GM23338 (cell line): ENCODE data around the gene GEN1. TPM values are rescaled to one million over a fixed set of nuclear protein-coding genes. Genes with fewer than 3 reads are reported as not detected.

Experiments
- ATAC-seq: fragments of 200-7000 bp; cut with Tn5 transposase; 3 replicates; pipeline ENCODE4 v1.9.1; 2020
- DNase-seq: peaks from one replicate; pipeline ENCODE4 v3.0.0-alpha.2; 2015; ENCODE audit warnings: low spot score
- H2AFZ ChIP-seq: fragments of 200-600 bp; sonication (generic); 2 replicates; pipeline ENCODE4 v1.8.0; 2016; ENCODE audit warnings: antibody characterized with exemption, mild to moderate bottlenecking, moderate library complexity
- H3F3A ChIP-seq: fragments of 200-600 bp; sonication (generic); replicated peaks from 2 replicates; pipeline ENCODE4 v1.8.0; 2017; ENCODE audit warnings: antibody characterized with exemption, mixed run types, low read depth
- H3K27ac ChIP-seq: fragments of 200-600 bp; sonication (generic); 2 replicates; pipeline ENCODE4 v1.6.1; 2016; ENCODE audit warnings: low read depth
- H3K27me3 ChIP-seq: fragments of 200-600 bp; sonication (generic); 2 replicates; pipeline ENCODE4 v1.8.0; 2016; ENCODE audit warnings: mild to moderate bottlenecking, mixed run types, moderate library complexity; ENCODE audit not compliant: insufficient read depth
- H3K36me3 ChIP-seq: fragments of 200-600 bp; sonication (generic); 2 replicates; pipeline ENCODE4 v1.8.0; 2016; ENCODE audit warnings: mild to moderate bottlenecking; ENCODE audit not compliant: insufficient read depth
- H3K4me1 ChIP-seq: fragments of 200-600 bp; sonication (generic); 2 replicates; pipeline ENCODE4 v1.8.0; 2016; ENCODE audit warnings: mild to moderate bottlenecking, moderate library complexity; ENCODE audit not compliant: insufficient read depth
- H3K4me2 ChIP-seq: fragments of 200-600 bp; sonication (generic); 2 replicates; pipeline ENCODE4 v1.7.1; 2017; ENCODE audit warnings: mixed run types
- H3K4me3 ChIP-seq: fragments of 200-600 bp; sonication (generic); 2 replicates; pipeline ENCODE4 v1.6.1; 2016; ENCODE audit warnings: mixed run types
- H3K79me2 ChIP-seq: fragments of 200-600 bp; sonication (generic); replicated peaks from 2 replicates; pipeline ENCODE4 v1.8.0; 2017; ENCODE audit warnings: mild to moderate bottlenecking; ENCODE audit not compliant: insufficient read depth
- H3K9me2 ChIP-seq: fragments of 200-600 bp; sonication (generic); 2 replicates; pipeline ENCODE4 v1.8.0; 2017; ENCODE audit not compliant: insufficient read depth
- H4K20me1 ChIP-seq: fragments of 200-600 bp; sonication (generic); replicated peaks from 2 replicates; pipeline ENCODE4 v1.8.0; 2017; ENCODE audit warnings: mild to moderate bottlenecking; ENCODE audit not compliant: insufficient read depth
- H3K27ac Mint-ChIP-seq: 2 replicates; pipeline ENCODE4 v1.8.0; 2020; ENCODE audit warnings: inconsistent platforms, mild to moderate bottlenecking, moderate library complexity, mixed read lengths
- H3K27me3 Mint-ChIP-seq: 3 replicates; pipeline ENCODE4 v1.8.0; 2022; ENCODE audit warnings: low read depth, mild to moderate bottlenecking, moderate library complexity, mixed read lengths, inconsistent platforms; ENCODE audit not compliant: insufficient read depth, poor library complexity
- H3K36me3 Mint-ChIP-seq: 3 replicates; pipeline ENCODE4 v1.8.0; 2021; ENCODE audit warnings: low read depth, mild to moderate bottlenecking, inconsistent platforms, moderate library complexity, mixed read lengths
- H3K4me1 Mint-ChIP-seq: 3 replicates; pipeline ENCODE4 v1.8.0; 2020; ENCODE audit warnings: mild to moderate bottlenecking, inconsistent platforms, mixed read lengths
- H3K4me3 Mint-ChIP-seq: 3 replicates; pipeline ENCODE4 v1.8.0; 2021; ENCODE audit warnings: moderate library complexity, mild to moderate bottlenecking, inconsistent platforms, mixed read lengths
- H3K9me3 Mint-ChIP-seq: 3 replicates; pipeline ENCODE4 v1.8.0; 2020; ENCODE audit warnings: moderate library complexity, mild to moderate bottlenecking, inconsistent platforms, mixed read lengths
- CREB1 ChIP-seq: fragments of 250-450 bp; sonication (Bioruptor Pico); IDR thresholded peaks from 2 replicates; pipeline ENCODE4 v1.5.0; 2020; ENCODE audit warnings: low read depth, mild to moderate bottlenecking, moderate library complexity
- EZH2 ChIP-seq: fragments of 200-600 bp; sonication (generic); IDR thresholded peaks from one replicate; pipeline ENCODE4 v1.8.0; 2017; ENCODE audit warnings: antibody characterized with exemption, mild to moderate bottlenecking, low read depth; ENCODE audit not compliant: unreplicated experiment
- EZH2phosphoT487 ChIP-seq: fragments of 200-600 bp; sonication (generic); IDR thresholded peaks from one replicate; pipeline ENCODE4 v1.8.1; 2018; ENCODE audit warnings: antibody characterized with exemption; ENCODE audit not compliant: unreplicated experiment
- JUNB ChIP-seq: IDR thresholded peaks from one replicate; pipeline ENCODE4 v1.6.1; 2016; ENCODE audit warnings: antibody characterized with exemption; ENCODE audit not compliant: unreplicated experiment
- NANOG ChIP-seq: IDR thresholded peaks from 2 replicates; pipeline ENCODE4 v1.6.1; 2016; ENCODE audit warnings: antibody characterized with exemption, borderline replicate concordance
- POLR2AphosphoS5 ChIP-seq: IDR thresholded peaks from 2 replicates; pipeline ENCODE4 v1.6.1; 2016; ENCODE audit warnings: antibody characterized with exemption, low read depth
- STAT1 ChIP-seq: IDR thresholded peaks from one replicate; pipeline ENCODE4 v1.6.1; 2016; ENCODE audit warnings: antibody characterized with exemption; ENCODE audit not compliant: unreplicated experiment
- ZNF114 ChIP-seq: fragments of 250-450 bp; sonication (Bioruptor Pico); IDR thresholded peaks from 2 replicates; pipeline ENCODE4 v1.5.0; 2020; ENCODE audit warnings: mild to moderate bottlenecking, moderate library complexity
- ZNF331 ChIP-seq: fragments of 250-450 bp; sonication (Bioruptor Pico); IDR thresholded peaks from 2 replicates; pipeline ENCODE4 v1.5.0; 2020; ENCODE audit warnings: low read depth, mild to moderate bottlenecking, moderate library complexity
- polyA plus RNA-seq: library from polyadenylated mRNA; unstranded; fragments of >200 nt; fragmentation: Nextera tagmentation; extraction: Ambion mirVana; gene quantifications from 2 replicates; pipeline ENCODE4 v1.2.1, GENCODE V29; 2016
- total RNA-seq: library from RNA; depleted of rRNA; stranded (reverse); fragments of >200 nt; shearing (Covaris generic); gene quantifications from 2 replicates; pipeline ENCODE4 v1.2.3, GENCODE V29; 2014
- TF ChIP-seq, protein P1 (sequence below): fragments of 250-450 bp; sonication (Bioruptor Pico); IDR thresholded peaks from 2 replicates; pipeline ENCODE4 v1.5.0; 2020; ENCODE audit warnings: mild to moderate bottlenecking, moderate library complexity
- TF ChIP-seq, protein P2 (sequence below): IDR thresholded peaks from 2 replicates; pipeline ENCODE4 v1.6.1; 2016; ENCODE audit warnings: antibody characterized with exemption
- TF ChIP-seq, protein P3 (sequence below): IDR thresholded peaks from one replicate; pipeline ENCODE4 v1.6.1; 2018; ENCODE audit warnings: antibody characterized with exemption; ENCODE audit not compliant: unreplicated experiment
- TF ChIP-seq, protein P4 (sequence below), 2 experiments: fragments of 200-600 bp in 1 of 2; sonication (generic) in 1 of 2; conservative IDR thresholded peaks; 2 replicates each; pipeline versions ENCODE4 v1.5.1 to v1.6.1; 2016 to 2017; ENCODE audit warnings: antibody characterized with exemption in 2 of 2, low read depth in 2 of 2, mild to moderate bottlenecking in 2 of 2, moderate library complexity in 1 of 2

GEN1 gene
- total and polyA plus RNA-seq, 2 experiments from 2014 or later, result 14.2 to 43.3 TPM

DNA sequence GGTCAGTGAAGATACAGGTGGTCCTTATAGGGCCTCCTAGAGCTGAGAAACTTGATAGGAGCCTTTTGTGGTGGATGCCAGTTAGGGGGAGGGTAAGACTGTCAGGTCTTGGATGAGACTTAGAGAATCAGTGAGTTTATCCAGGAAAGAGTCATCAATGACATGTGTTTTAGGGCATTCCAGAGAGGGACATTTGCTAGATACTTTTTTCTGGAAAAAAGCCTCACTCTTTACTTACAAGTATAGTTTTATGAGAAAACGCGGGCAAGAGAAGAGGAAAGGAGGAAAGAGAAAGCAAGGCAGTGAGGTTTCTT lies 37.8 kb downstream of the GEN1 start:
- no peaks in the 10 kb centered on the region for H3K9me2 ChIP-seq
- Mint-ChIP-seq H3K27ac (no peak overlapping the region), H3K36me3 (no peaks in the 10 kb centered on the region), H3K4me3 (no peak overlapping the region), H3K9me3 (no peaks in the 10 kb centered on the region), H3K27me3 (peaks cover 2% of the 10 kb centered on the region), H3K4me1 (peaks cover 5% of the 10 kb centered on the region)
- H3F3A ChIP-seq, result no peaks in the 10 kb centered on the region
- H4K20me1 ChIP-seq, result no peaks in the 10 kb centered on the region
- ATAC-seq, result no peak
- H3K4me2 ChIP-seq, result no peak overlapping the region
- H2AFZ ChIP-seq, result no peak overlapping the region
- H3K36me3 ChIP-seq, result no peaks in the 10 kb centered on the region
- no peak overlapping the region for H3K4me3 ChIP-seq
- DNase-seq, result no peak
- H3K79me2 ChIP-seq, result no peaks in the 10 kb centered on the region
- no peaks in the 10 kb centered on the region for H3K4me1 ChIP-seq
- no peaks in the 10 kb centered on the region for H3K27me3 ChIP-seq
- no peak overlapping the region for H3K27ac ChIP-seq
- TF ChIP-seq EZH2 (no peak), EZH2phosphoT487 (no peak), JUNB (no peak), ZNF114 (CRISPR knock-in tag) (no peak), STAT1 (no peak), NANOG (no peak), ZNF331 (CRISPR knock-in tag) (no peak), POLR2AphosphoS5 (no peak), CREB1 (CRISPR knock-in tag) (no peak)
- TF ChIP-seq, protein P1, sequence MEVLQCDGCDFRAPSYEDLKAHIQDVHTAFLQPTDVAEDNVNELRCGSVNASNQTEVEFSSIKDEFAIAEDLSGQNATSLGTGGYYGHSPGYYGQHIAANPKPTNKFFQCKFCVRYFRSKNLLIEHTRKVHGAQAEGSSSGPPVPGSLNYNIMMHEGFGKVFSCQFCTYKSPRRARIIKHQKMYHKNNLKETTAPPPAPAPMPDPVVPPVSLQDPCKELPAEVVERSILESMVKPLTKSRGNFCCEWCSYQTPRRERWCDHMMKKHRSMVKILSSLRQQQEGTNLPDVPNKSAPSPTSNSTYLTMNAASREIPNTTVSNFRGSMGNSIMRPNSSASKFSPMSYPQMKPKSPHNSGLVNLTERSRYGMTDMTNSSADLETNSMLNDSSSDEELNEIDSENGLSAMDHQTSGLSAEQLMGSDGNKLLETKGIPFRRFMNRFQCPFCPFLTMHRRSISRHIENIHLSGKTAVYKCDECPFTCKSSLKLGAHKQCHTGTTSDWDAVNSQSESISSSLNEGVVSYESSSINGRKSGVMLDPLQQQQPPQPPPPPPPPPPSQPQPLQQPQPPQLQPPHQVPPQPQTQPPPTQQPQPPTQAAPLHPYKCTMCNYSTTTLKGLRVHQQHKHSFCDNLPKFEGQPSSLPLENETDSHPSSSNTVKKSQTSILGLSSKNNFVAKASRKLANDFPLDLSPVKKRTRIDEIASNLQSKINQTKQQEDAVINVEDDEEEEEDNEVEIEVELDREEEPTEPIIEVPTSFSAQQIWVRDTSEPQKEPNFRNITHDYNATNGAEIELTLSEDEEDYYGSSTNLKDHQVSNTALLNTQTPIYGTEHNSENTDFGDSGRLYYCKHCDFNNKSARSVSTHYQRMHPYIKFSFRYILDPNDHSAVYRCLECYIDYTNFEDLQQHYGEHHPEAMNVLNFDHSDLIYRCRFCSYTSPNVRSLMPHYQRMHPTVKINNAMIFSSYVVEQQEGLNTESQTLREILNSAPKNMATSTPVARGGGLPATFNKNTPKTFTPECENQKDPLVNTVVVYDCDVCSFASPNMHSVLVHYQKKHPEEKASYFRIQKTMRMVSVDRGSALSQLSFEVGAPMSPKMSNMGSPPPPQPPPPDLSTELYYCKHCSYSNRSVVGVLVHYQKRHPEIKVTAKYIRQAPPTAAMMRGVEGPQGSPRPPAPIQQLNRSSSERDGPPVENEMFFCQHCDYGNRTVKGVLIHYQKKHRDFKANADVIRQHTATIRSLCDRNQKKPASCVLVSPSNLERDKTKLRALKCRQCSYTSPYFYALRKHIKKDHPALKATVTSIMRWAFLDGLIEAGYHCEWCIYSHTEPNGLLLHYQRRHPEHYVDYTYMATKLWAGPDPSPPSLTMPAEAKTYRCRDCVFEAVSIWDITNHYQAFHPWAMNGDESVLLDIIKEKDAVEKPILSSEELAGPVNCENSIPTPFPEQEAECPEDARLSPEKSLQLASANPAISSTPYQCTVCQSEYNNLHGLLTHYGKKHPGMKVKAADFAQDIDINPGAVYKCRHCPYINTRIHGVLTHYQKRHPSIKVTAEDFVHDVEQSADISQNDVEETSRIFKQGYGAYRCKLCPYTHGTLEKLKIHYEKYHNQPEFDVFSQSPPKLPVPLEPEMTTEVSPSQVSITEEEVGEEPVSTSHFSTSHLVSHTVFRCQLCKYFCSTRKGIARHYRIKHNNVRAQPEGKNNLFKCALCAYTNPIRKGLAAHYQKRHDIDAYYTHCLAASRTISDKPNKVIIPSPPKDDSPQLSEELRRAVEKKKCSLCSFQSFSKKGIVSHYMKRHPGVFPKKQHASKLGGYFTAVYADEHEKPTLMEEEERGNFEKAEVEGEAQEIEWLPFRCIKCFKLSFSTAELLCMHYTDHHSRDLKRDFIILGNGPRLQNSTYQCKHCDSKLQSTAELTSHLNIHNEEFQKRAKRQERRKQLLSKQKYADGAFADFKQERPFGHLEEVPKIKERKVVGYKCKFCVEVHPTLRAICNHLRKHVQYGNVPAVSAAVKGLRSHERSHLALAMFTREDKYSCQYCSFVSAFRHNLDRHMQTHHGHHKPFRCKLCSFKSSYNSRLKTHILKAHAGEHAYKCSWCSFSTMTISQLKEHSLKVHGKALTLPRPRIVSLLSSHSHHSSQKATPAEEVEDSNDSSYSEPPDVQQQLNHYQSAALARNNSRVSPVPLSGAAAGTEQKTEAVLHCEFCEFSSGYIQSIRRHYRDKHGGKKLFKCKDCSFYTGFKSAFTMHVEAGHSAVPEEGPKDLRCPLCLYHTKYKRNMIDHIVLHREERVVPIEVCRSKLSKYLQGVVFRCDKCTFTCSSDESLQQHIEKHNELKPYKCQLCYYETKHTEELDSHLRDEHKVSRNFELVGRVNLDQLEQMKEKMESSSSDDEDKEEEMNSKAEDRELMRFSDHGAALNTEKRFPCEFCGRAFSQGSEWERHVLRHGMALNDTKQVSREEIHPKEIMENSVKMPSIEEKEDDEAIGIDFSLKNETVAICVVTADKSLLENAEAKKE (CRISPR knock-in tag), result no peak
- TF ChIP-seq, protein P2, sequence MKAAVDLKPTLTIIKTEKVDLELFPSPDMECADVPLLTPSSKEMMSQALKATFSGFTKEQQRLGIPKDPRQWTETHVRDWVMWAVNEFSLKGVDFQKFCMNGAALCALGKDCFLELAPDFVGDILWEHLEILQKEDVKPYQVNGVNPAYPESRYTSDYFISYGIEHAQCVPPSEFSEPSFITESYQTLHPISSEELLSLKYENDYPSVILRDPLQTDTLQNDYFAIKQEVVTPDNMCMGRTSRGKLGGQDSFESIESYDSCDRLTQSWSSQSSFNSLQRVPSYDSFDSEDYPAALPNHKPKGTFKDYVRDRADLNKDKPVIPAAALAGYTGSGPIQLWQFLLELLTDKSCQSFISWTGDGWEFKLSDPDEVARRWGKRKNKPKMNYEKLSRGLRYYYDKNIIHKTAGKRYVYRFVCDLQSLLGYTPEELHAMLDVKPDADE, result no peak
- TF ChIP-seq, protein P3, sequence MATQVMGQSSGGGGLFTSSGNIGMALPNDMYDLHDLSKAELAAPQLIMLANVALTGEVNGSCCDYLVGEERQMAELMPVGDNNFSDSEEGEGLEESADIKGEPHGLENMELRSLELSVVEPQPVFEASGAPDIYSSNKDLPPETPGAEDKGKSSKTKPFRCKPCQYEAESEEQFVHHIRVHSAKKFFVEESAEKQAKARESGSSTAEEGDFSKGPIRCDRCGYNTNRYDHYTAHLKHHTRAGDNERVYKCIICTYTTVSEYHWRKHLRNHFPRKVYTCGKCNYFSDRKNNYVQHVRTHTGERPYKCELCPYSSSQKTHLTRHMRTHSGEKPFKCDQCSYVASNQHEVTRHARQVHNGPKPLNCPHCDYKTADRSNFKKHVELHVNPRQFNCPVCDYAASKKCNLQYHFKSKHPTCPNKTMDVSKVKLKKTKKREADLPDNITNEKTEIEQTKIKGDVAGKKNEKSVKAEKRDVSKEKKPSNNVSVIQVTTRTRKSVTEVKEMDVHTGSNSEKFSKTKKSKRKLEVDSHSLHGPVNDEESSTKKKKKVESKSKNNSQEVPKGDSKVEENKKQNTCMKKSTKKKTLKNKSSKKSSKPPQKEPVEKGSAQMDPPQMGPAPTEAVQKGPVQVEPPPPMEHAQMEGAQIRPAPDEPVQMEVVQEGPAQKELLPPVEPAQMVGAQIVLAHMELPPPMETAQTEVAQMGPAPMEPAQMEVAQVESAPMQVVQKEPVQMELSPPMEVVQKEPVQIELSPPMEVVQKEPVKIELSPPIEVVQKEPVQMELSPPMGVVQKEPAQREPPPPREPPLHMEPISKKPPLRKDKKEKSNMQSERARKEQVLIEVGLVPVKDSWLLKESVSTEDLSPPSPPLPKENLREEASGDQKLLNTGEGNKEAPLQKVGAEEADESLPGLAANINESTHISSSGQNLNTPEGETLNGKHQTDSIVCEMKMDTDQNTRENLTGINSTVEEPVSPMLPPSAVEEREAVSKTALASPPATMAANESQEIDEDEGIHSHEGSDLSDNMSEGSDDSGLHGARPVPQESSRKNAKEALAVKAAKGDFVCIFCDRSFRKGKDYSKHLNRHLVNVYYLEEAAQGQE, result no peak
- TF ChIP-seq, protein P4, sequence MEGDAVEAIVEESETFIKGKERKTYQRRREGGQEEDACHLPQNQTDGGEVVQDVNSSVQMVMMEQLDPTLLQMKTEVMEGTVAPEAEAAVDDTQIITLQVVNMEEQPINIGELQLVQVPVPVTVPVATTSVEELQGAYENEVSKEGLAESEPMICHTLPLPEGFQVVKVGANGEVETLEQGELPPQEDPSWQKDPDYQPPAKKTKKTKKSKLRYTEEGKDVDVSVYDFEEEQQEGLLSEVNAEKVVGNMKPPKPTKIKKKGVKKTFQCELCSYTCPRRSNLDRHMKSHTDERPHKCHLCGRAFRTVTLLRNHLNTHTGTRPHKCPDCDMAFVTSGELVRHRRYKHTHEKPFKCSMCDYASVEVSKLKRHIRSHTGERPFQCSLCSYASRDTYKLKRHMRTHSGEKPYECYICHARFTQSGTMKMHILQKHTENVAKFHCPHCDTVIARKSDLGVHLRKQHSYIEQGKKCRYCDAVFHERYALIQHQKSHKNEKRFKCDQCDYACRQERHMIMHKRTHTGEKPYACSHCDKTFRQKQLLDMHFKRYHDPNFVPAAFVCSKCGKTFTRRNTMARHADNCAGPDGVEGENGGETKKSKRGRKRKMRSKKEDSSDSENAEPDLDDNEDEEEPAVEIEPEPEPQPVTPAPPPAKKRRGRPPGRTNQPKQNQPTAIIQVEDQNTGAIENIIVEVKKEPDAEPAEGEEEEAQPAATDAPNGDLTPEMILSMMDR (conservative IDR thresholded peaks at IDR 0.05; ENCODE audit: low read depth in 2 of 2), result no peak
